NCI-H1105 (cell line): Measurements from ENCODE around the gene EBP.

Experiments used
- DNase-seq: peaks from one replicate; lab custom pipeline; 2025; lab: John Stamatoyannopoulos, UW

Gene EBP

GRCh38 chrX:48521353-48522243 lies at the start of gene EBP:
Gene EBP (plus strand): TSS chrX:48521808. CDS start chrX:48523772, 1,964 bp downstream.
- DNase-seq: peak; percentile 88

GRCh38 chrX:48472225-48472624 lies 49.4 kb upstream of the EBP start:
- DNase-seq: no peak

- no peak for DNase-seq
Observed at GRCh38 chrX:48472851-48473703, 48.5 kb upstream of the EBP start.

- DNase-seq: no peak
Observed at GRCh38 chrX:48473704-48473990, 48.0 kb upstream of the EBP start.

GRCh38 chrX:48474127-48474526 lies 47.5 kb upstream of the EBP start:
- no peak for DNase-seq

GRCh38 chrX:48474581-48474980 lies 47.0 kb upstream of the EBP start:
- no peak for DNase-seq

- DNase-seq: no peak
Observed at GRCh38 chrX:48475296-48475695, 46.3 kb upstream of the EBP start.

GRCh38 chrX:48475774-48476577 lies 45.6 kb upstream of the EBP start, which contains the start of gene FTSJ1:
Gene FTSJ1 (plus strand): TSS chrX:48476199. CDS start chrX:48478048, 1,849 bp downstream.
- peak; percentile 71 for DNase-seq

- no peak for DNase-seq
Observed at GRCh38 chrX:48476919-48477318, 44.7 kb upstream of the EBP start.

- DNase-seq: no peak
Observed at GRCh38 chrX:48477960-48478755, 43.5 kb upstream of the EBP start.

GRCh38 chrX:48478806-48479205 lies 42.8 kb upstream of the EBP start:
- no peak for DNase-seq

- DNase-seq: no peak
Observed at GRCh38 chrX:48480142-48480541, 41.5 kb upstream of the EBP start.

GRCh38 chrX:48480583-48480982 lies 41.0 kb upstream of the EBP start:
- no peak for DNase-seq

- no peak for DNase-seq
Observed at GRCh38 chrX:48482526-48482925, 39.1 kb upstream of the EBP start.

- DNase-seq: no peak
Observed at GRCh38 chrX:48487362-48487798, 34.2 kb upstream of the EBP start.

- DNase-seq: no peak
Observed at GRCh38 chrX:48488034-48488433, 33.6 kb upstream of the EBP start.

GRCh38 chrX:48489296-48489695 lies 32.3 kb upstream of the EBP start:
- no peak for DNase-seq

GRCh38 chrX:48489892-48490291 lies 31.7 kb upstream of the EBP start:
- no peak for DNase-seq

GRCh38 chrX:48490661-48491060 lies 30.9 kb upstream of the EBP start:
- DNase-seq: no peak

- DNase-seq: no peak
Observed at GRCh38 chrX:48491809-48492208, 29.8 kb upstream of the EBP start.

GRCh38 chrX:48492293-48492910 lies 29.2 kb upstream of the EBP start:
- DNase-seq: no peak
